Nephron progenitor cell (in vitro differentiated cells): ENCODE data around the gene ASAP3.

ENCODE experiments used
- DNase-seq: peaks from one replicate; pipeline ENCODE4 v3.0.0; 2021
- H3K27ac Mint-ChIP-seq: 2 replicates; pipeline ENCODE4 v1.8.0; 2021; ENCODE audit warnings: mild to moderate bottlenecking, moderate library complexity, mixed read lengths
- H3K27me3 Mint-ChIP-seq: 2 replicates; pipeline ENCODE4 v1.8.0; 2021; ENCODE audit warnings: mild to moderate bottlenecking, low read depth, mixed read lengths; ENCODE audit not compliant: poor library complexity
- H3K36me3 Mint-ChIP-seq: 2 replicates; pipeline ENCODE4 v1.8.0; 2021; ENCODE audit warnings: low read depth, mixed read lengths
- H3K4me1 Mint-ChIP-seq: 2 replicates; pipeline ENCODE4 v1.8.0; 2021; ENCODE audit warnings: mixed read lengths
- H3K4me3 Mint-ChIP-seq: 2 replicates; pipeline ENCODE4 v1.8.0; 2021; ENCODE audit warnings: mild to moderate bottlenecking, moderate library complexity, mixed read lengths
- H3K9me3 Mint-ChIP-seq: 2 replicates; pipeline ENCODE4 v1.8.0; 2021; ENCODE audit warnings: mild to moderate bottlenecking, moderate library complexity, mixed read lengths
- TF ChIP-seq, protein P1 (sequence below): fragments of 200-600 bp; sonication (generic); IDR thresholded peaks from 2 replicates; pipeline ENCODE4 v1.5.0; 2021; ENCODE audit warnings: antibody characterized with exemption

ASAP3 gene

GRCh38 chr1:23492132-23492720 lies 8.2 kb upstream of the ASAP3 start:
- Mint-ChIP-seq H3K27ac (peak overlapping the region; percentile 64), H3K4me3 (no peak overlapping the region), H3K36me3 (no peaks in the 10 kb centered on the region), H3K9me3 (no peaks in the 10 kb centered on the region), H3K4me1 (no peaks in the 10 kb centered on the region), H3K27me3 (peaks cover 40% of the 10 kb centered on the region)
- TF ChIP-seq, protein P1, sequence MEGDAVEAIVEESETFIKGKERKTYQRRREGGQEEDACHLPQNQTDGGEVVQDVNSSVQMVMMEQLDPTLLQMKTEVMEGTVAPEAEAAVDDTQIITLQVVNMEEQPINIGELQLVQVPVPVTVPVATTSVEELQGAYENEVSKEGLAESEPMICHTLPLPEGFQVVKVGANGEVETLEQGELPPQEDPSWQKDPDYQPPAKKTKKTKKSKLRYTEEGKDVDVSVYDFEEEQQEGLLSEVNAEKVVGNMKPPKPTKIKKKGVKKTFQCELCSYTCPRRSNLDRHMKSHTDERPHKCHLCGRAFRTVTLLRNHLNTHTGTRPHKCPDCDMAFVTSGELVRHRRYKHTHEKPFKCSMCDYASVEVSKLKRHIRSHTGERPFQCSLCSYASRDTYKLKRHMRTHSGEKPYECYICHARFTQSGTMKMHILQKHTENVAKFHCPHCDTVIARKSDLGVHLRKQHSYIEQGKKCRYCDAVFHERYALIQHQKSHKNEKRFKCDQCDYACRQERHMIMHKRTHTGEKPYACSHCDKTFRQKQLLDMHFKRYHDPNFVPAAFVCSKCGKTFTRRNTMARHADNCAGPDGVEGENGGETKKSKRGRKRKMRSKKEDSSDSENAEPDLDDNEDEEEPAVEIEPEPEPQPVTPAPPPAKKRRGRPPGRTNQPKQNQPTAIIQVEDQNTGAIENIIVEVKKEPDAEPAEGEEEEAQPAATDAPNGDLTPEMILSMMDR = no peak
- no peak for DNase-seq

DNA sequence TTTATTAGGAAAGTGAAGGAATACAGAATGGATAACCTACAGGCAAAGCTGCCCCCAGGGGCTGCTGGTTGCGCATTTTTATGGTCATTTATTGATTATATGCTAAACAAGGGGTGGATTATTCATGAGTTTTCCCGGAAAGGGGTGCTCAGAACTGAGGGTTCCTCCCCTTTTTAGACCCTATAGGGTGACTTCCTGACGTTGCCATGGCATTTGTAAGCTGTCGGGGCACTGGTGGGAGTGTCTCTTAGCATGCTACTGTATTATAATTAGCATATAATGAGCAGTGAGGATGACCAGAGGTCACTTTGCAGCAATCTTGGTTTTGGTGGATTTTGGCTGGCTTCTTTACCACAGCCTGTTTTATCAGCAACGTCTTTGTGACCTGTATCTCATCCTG lies 5.9 kb upstream of the ASAP3 start:
- Mint-ChIP-seq H3K4me1 (peaks cover 15% of the 10 kb centered on the region), H3K27ac (no peak overlapping the region), H3K4me3 (no peak overlapping the region), H3K27me3 (peaks cover 46% of the 10 kb centered on the region), H3K36me3 (no peaks in the 10 kb centered on the region), H3K9me3 (no peaks in the 10 kb centered on the region)
- TF ChIP-seq, protein P1 = no peak
- DNase-seq = no peak

- no peak for DNase-seq
- Mint-ChIP-seq H3K27ac (no peak overlapping the region), H3K4me3 (peak overlapping the region; percentile 88), H3K9me3 (no peaks in the 10 kb centered on the region), H3K4me1 (peaks cover 51% of the 10 kb centered on the region), H3K36me3 (no peaks in the 10 kb centered on the region), H3K27me3 (peaks cover 21% of the 10 kb centered on the region)
- TF ChIP-seq, protein P1 = no peak
These were observed 988 bp upstream of the ASAP3 start for GRCh38 chr1:23485002-23485332.

DNA sequence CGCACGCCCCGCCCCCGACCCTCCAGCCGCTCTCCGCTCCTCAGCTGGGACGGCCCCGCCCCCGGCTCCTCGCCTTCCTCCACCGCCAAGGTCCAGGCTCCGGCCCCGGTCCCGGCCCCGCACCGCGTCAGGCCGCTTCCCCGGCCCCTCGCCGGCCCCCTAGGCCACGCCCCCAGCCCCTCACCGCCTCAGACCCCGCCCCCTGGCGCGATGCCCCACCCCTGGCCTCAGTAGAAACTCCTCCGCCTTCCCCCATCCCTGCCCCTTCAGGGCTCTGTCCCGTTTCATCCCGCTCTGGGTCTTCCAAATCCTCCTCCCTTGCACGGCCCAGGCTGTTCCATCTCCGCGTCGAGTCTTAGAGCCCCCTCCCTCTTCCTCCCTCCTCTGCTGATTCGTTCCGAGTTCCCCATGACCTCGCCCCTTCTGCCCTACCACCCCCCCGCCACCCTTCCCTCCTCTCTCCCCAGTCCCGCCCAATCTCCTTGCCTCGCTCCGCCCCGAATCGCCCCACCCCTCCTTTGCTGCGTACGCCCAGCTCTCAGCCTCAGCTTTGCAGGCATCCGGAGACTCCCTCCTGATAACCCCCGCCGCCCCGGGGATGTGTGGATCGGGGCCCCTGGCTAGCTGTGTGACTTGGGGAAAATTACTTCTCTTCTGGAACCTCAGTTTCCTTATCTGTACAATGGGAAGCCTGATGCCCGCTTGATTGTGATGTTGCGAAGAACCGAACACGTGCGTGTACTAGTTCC lies 448 bp upstream of the ASAP3 start:
- peak; percentile 98 for DNase-seq
- TF ChIP-seq, protein P1 = no peak

GRCh38 chr1:23481904-23482303 lies 2.1 kb downstream of the ASAP3 start:
- Mint-ChIP-seq H3K4me1 (peaks cover 72% of the 10 kb centered on the region), H3K36me3 (no peaks in the 10 kb centered on the region), H3K9me3 (no peaks in the 10 kb centered on the region), H3K27me3 (peaks cover 20% of the 10 kb centered on the region), H3K27ac (peak overlapping the region; percentile 29), H3K4me3 (peak overlapping the region; percentile 95)
- DNase-seq = no peak
- TF ChIP-seq, protein P1 = no peak

More for the DNA sequence above, 448 bp upstream of the ASAP3 start:
- Mint-ChIP-seq H3K4me3 (peak overlapping the region; percentile 88), H3K27ac (peak overlapping the region; percentile 85), H3K27me3 (peaks cover 20% of the 10 kb centered on the region), H3K4me1 (peaks cover 55% of the 10 kb centered on the region), H3K9me3 (no peaks in the 10 kb centered on the region), H3K36me3 (no peaks in the 10 kb centered on the region)
